NB4 (cell line): ENCODE results near the gene IMMP2L.

Experiments
- DNase-seq: peaks from one replicate; pipeline ENCODE4 v3.0.0; 2010; ENCODE audit warnings: low read depth
- H3K4me3 ChIP-seq: one replicate; pipeline ENCODE4 v1.5.1; 2011; ENCODE audit warnings: mild to moderate bottlenecking, low read depth, low read length, moderate library complexity
- MYC ChIP-seq: IDR thresholded peaks from 2 replicates; pipeline ENCODE4 v1.6.1; 2011; ENCODE audit warnings: low read depth, low read length
- POLR2A ChIP-seq: IDR thresholded peaks from 2 replicates; pipeline ENCODE4 v1.6.1; 2011; ENCODE audit warnings: mild to moderate bottlenecking; ENCODE audit not compliant: insufficient read length; ENCODE audit errors: extremely low read depth
- TF ChIP-seq, protein P1 (sequence below): IDR thresholded peaks from 2 replicates; pipeline ENCODE4 v1.6.1; 2011; ENCODE audit warnings: low read depth, low read length
- TF ChIP-seq, protein P2 (sequence below): IDR thresholded peaks from one replicate; pipeline ENCODE4 v1.5.1; 2012; ENCODE audit warnings: low read depth, low read length

IMMP2L gene

DNA sequence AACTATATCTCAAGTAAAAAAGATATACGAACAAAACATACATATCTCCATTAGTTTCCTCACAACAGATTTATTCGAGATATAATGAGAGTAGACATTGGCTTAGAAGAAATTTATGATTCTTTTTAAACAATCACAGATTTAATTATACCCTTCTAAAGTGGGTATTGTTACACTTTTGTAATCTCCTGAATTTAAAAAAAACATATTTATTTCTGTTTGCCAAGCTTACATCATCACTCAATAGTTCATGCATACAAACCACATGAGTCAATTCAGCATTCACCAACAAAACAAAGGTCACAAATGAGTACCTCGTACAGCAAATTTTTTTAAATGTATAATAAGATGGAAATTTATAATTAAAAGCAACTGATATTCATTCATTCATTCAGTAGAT, 453.8 kb downstream of the IMMP2L start:
- no peak overlapping the region for H3K4me3 ChIP-seq
- no peak for DNase-seq
- TF ChIP-seq, protein P1, sequence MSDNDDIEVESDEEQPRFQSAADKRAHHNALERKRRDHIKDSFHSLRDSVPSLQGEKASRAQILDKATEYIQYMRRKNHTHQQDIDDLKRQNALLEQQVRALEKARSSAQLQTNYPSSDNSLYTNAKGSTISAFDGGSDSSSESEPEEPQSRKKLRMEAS: no peak
- no peak for TF ChIP-seq MYC
- TF ChIP-seq, protein P2, sequence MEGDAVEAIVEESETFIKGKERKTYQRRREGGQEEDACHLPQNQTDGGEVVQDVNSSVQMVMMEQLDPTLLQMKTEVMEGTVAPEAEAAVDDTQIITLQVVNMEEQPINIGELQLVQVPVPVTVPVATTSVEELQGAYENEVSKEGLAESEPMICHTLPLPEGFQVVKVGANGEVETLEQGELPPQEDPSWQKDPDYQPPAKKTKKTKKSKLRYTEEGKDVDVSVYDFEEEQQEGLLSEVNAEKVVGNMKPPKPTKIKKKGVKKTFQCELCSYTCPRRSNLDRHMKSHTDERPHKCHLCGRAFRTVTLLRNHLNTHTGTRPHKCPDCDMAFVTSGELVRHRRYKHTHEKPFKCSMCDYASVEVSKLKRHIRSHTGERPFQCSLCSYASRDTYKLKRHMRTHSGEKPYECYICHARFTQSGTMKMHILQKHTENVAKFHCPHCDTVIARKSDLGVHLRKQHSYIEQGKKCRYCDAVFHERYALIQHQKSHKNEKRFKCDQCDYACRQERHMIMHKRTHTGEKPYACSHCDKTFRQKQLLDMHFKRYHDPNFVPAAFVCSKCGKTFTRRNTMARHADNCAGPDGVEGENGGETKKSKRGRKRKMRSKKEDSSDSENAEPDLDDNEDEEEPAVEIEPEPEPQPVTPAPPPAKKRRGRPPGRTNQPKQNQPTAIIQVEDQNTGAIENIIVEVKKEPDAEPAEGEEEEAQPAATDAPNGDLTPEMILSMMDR: no peak
- TF ChIP-seq POLR2A: no peak

DNA sequence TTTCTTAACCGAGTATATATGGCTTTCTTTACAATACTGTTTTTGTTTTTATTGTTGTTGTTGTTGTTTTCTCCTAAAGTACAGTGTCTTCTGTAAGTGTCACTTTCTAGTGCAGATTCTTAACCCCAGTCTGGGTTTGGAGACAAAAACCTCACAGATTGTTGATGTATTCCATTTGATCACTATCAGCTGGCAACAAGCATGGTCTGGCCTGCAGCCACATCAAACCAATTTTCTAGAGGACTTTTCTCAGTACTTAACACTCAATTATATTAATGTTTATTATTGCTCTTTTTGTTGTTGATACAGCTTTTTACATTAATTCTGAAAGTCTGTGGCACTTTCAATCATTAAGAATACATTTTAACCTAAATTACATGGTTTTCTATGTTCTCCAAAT, 454.3 kb downstream of the IMMP2L start:
- DNase-seq: no peak
- H3K4me3 ChIP-seq: no peak overlapping the region
- TF ChIP-seq POLR2A (no peak), MYC (no peak)
- TF ChIP-seq, protein P1: no peak
- TF ChIP-seq, protein P2: no peak

DNA sequence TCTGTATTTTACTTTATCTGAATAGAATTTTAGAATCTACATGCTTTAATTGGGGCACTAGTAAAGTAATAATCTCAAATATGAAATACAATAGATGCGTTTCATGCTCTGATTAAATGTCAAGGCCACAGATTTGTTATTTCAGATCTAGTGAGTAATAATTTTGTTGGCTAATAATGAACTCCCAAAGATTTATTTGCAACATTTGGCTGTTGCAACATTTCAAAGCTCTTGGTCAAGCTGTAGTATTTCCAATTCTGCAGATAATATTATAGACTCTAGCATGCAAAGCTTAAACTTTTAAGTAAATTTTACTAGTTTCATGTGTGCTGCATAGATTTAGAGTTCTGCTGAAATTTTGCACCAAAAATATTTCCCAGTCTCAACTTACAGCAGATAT, 454.7 kb downstream of the IMMP2L start:
- TF ChIP-seq, protein P2: no peak
- TF ChIP-seq MYC: no peak
- no peak for TF ChIP-seq POLR2A
- TF ChIP-seq, protein P1: no peak
- no peak for DNase-seq
- no peak overlapping the region for H3K4me3 ChIP-seq

DNA sequence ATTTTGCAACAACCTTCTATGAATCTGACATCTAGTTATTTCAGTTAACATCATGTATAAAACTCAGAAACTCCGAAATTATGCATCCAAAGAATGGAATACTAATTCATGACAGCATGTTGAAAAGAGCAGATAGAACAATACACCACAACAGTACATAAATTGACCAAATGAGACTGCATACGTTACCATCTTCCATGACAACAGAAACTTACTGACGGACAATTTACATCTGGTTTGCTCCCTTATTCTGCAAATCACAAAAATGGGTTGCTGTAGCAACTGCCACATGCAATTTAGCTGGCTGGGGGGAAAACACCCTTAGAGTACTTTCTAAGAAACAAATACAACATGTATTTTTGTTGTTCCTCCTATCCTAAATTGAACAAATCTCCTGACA, 457.0 kb downstream of the IMMP2L start:
- no peak for TF ChIP-seq POLR2A
- TF ChIP-seq, protein P2: no peak
- TF ChIP-seq MYC: no peak
- TF ChIP-seq, protein P1: no peak
- DNase-seq: no peak
- no peak overlapping the region for H3K4me3 ChIP-seq

DNA sequence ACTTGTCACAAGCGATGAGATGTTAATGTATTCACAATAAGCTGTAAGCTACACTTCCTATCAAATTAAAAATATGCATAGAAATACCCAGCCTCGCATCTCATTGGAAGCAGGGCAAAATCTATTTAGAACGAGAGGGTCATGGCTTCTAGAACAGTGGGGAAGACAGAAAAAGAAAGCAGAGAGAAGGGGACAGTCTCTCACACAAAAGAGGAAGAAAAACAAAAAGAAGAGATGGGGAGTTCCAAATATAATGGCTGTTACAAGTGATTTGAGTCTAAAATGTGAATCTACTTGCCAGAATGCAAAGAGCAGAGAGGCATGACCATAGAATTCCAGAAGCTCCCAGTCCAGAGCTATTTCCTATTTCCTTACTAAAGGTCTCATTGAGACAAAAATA, 457.6 kb downstream of the IMMP2L start:
- no peak overlapping the region for H3K4me3 ChIP-seq
- DNase-seq: no peak
- TF ChIP-seq, protein P1: no peak

DNA sequence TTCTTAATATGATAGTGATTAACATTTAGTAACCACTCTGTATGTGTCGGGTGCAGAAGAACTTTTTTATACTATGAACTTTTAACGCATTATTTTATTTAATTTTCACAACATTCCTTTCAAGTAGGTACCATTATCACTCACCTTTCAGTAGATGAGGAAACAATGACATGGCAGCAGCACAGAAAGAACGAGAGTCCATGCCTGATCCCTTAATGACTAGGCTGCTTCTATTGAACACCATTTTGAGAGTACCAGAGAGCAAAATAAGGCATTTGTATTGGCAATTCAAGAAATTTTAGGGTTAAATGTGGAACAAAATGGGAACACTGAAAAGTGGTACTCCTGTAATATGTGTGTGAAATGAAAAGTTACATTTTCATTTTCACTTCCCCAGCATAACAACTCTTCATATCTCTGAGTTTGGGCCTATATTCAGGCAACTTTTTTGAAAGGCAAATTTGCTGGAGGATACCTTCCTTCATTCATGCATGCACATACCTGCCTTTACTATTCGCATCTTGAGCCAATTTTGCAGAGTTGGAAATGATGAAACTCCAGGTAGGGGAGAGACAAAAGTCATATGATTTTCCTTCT, 458.5 kb downstream of the IMMP2L start:
- no peak for DNase-seq
- TF ChIP-seq POLR2A (no peak), MYC (no peak)
- TF ChIP-seq, protein P1: no peak
- TF ChIP-seq, protein P2: no peak
- H3K4me3 ChIP-seq: no peak overlapping the region
